Epithelial cell of umbilical artery (primary cell): ENCODE measurements around the gene RPS6KL1. TPM values are rescaled to one million over a fixed set of nuclear protein-coding genes. Genes with fewer than 3 reads are reported as not detected.

Experiments used
- total RNA-seq: library from RNA; depleted of rRNA; stranded (reverse); fragments of >200 nt; gene quantifications from 2 replicates; pipeline ENCODE4 v1.2.3, GENCODE V29; 2014

RPS6KL1 gene
- 5.2 and 15.0 TPM in 2 replicates for total RNA-seq

GRCh38 chr14:74922752-74923401, at the start of gene RPS6KL1:
TSS of gene RPS6KL1 (minus strand) at chr14:74923260. CDS start at chr14:74921541, 1,719 bp downstream.

GRCh38 chr14:74955229-74956026, 32.4 kb upstream of the RPS6KL1 start, which contains the start of gene PGF:
TSS of gene PGF (minus strand) at chr14:74955597. CDS start at chr14:74955242, 355 bp downstream.

GRCh38 chr14:74881431-74882102, 41.5 kb downstream of the RPS6KL1 start, which contains the start of gene DLST:
TSS of gene DLST (plus strand) at chr14:74881916. CDS start at chr14:74881954, 38 bp downstream.

GRCh38 chr14:74875941-74876913, 46.8 kb downstream of the RPS6KL1 start, which contains the start of gene PROX2:
TSS of gene PROX2 (minus strand) at chr14:74876145. CDS start at chr14:74863834, 12,311 bp downstream.

Other genes with a start within 250 kb of the RPS6KL1 start
- gene AREL1, start 210.2 kb downstream of the RPS6KL1 start, total RNA-seq = 24.8 and 27.0 TPM in 2 replicates
- 27.7 and 31.5 TPM in 2 replicates for gene FCF1, start 210.1 kb downstream of the RPS6KL1 start, total RNA-seq
- 19.2 and 24.2 TPM in 2 replicates for gene YLPM1, start 159.9 kb downstream of the RPS6KL1 start, total RNA-seq
- gene PROX2, start 47.1 kb downstream of the RPS6KL1 start, total RNA-seq = not detected in 2 replicates
- gene DLST, start 41.3 kb downstream of the RPS6KL1 start, total RNA-seq = 48.1 and 60.3 TPM in 2 replicates
- 378 and 418 TPM in 2 replicates for gene PGF, start 32.3 kb upstream of the RPS6KL1 start, total RNA-seq
- 149 and 194 TPM in 2 replicates for gene EIF2B2, start 79.7 kb upstream of the RPS6KL1 start, total RNA-seq
- gene MLH3, start 128.2 kb upstream of the RPS6KL1 start, total RNA-seq = 14.1 and 14.3 TPM in 2 replicates
- 13.3 and 17.5 TPM in 2 replicates for gene ACYP1, start 140.8 kb upstream of the RPS6KL1 start, total RNA-seq
- gene ZC2HC1C, start 146.4 kb upstream of the RPS6KL1 start, total RNA-seq = 1.3 and 3.6 TPM in 2 replicates
- gene NEK9, start 203.8 kb upstream of the RPS6KL1 start, total RNA-seq = 24.0 and 56.4 TPM in 2 replicates